CD4-positive, alpha-beta T cell treated with Interleukin-15 for 4 hours (primary cell): ENCODE measurements around the gene GANAB.
"Not testable (repeated sequence)": the region's sequence is repeated elsewhere in the genome, so short reads cannot be mapped to it uniquely, and the experiment has no call there.

Experiments
- DNase-seq: peaks from one replicate; pipeline ENCODE4 v3.0.0-alpha.2; 2020; ENCODE audit warnings: low spot score

The GANAB gene

DNA sequence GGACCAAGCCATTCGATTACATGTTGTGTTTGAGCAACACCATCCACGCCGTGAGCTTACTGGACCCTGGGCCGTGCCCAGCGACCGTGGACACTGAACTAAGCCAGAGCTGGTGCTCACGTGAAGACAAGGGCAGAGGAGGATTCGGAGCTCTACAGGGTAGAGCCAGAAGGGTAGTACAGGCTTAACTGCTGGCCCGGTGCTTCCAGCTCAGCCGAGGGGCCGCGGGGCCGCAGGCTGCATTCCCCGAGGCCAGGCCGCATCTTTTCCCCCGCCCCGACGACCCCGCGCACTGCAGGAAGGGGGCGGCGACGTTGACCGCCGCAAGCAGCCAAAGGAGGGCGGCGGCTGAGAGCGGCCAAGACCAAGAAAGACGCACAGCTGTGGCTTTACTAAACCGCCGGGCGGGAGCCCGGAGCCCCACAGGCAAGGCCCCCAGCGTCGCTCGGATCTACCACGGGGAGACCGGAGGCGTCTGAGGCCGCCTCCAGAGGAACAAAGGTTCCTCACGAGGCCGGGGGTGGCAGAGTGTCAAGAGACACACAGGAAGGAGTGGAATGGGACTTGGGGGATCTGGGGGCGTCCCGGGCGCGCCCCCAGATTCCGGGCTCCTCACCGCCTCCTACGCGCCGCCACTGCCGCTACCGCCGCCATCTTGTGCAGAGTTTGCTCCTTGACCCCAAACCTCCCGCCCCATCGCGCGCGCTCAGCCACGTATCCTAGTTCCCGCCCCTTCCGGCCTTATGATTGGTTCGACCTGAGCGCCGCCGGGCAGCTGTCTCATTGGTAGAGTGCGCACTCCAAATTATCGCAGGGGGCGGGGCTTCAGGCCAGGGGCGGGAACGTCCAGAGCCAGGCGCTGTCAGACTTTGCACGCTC, at the start of gene GANAB:
Gene GANAB, minus strand, starts transcription at position 668 of the 879 bp plus-strand sequence. Its CDS starts 14 bp downstream, at position 654.
- peak; percentile 99 for DNase-seq

DNA sequence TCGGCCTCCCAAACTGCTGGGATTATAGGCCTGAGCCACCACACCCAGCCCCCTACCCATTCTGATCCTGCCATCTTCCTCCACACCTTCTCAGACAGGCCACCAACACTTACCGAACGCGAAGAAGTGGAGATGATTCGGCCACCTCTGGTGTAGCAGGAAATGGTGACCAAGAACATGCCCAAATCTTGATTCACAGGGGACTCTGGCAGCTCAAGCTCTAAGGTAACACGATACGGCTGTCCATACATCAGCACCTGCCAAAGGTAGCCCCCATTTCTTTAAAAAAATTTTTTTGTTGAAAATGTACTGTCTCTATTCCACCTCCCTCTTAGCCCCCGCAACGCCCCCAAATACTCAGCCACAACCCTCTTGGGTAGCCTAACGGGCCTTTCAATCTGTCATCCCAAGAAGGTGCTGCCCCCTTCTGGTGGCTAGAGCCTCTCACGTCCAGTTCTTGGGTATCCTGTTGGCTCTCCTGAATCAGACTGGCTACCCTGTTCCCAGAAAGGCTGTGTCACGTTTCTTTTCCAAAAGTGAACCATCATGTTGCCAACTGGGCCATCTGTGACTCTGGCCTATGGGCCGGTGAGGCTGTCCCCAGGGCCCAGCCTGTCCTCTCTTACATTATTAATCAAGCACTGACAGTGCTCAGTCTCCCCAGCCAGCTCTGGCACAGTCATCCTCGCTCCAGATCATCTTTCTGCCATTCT, 48.2 kb upstream of the GANAB start:
- peak; percentile 81 for DNase-seq

DNA sequence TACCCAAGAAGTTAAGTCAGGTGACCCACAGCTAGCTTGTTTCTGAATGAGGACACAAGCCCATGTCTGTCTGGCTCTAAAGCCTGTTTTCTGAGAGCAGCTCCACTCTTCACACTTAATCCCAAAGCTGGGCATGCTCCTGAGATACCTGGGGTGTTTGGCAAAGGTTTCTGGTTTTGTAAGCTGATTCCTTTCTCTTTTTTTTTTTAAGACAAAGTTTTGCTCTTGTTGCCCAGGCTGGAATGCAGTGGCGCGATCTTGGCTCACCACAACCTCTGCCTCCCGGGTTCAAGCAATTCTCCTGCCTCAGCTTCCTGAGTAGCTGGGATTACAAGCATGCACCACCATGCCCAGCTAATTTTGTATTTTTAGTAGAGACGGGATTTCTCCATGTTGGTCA, 47.2 kb upstream of the GANAB start:
- not testable (repeated sequence) for DNase-seq

DNA sequence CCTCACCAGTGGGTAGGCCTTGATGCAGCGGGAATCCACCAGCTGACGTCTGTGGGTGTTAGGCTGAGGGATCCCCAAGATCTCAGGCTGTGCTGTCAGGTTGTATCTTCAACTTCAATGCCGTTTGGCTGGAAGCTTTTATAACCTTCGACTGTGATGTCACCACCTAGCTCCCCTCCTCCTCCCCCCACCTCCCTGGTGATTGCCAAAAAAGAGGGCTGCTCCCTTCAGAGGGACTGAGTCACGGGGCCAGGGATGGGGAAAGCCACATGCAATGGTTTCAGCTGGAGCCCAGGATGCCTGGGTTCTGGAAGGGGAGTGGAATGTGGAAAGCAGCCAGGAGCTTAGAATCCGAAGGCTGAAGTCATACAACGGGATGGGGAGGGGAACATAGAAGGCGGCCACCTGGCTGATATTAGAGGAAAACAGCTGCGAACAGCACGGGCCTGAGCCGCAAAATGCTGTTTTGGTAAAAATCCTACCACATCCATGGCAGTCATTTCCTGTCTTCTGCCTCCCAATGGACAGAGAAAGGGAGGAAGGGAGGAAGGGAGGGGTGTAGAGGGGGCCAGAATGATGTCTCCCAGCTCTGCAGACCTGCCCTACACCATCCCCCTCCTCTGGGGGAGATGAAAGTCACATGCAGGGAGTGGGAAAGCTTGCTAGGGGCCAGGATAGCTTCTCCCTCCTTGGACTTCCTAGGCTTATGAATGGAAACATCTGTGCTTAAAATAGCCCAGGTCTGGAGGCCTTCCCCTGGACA, 43.2 kb upstream of the GANAB start, which contains the start of gene LRRN4CL:
Gene LRRN4CL, minus strand, starts transcription at position 110 of the 763 bp plus-strand sequence. CDS start 1,022 bp downstream, outside the sequence.
- no peak for DNase-seq

DNA sequence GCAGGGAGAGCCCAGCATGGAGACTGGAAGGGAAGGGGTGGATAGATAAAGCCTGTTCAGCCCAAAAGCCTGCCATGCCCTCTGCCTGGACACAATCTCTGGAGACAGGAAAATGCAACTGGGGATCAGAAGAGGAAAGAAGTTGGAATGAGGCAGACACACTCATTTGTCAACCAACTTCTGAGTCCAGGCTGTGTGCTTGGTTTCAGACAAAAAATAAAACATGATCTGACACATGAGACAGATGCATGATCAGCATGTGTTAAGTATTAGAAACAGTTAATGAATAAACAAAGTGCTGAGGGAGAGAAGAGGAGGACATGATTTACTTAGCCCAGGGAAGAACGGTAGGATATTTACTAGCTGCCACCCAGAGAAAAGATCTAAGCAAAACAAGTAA, 42.1 kb upstream of the GANAB start:
- DNase-seq, result no peak

DNA sequence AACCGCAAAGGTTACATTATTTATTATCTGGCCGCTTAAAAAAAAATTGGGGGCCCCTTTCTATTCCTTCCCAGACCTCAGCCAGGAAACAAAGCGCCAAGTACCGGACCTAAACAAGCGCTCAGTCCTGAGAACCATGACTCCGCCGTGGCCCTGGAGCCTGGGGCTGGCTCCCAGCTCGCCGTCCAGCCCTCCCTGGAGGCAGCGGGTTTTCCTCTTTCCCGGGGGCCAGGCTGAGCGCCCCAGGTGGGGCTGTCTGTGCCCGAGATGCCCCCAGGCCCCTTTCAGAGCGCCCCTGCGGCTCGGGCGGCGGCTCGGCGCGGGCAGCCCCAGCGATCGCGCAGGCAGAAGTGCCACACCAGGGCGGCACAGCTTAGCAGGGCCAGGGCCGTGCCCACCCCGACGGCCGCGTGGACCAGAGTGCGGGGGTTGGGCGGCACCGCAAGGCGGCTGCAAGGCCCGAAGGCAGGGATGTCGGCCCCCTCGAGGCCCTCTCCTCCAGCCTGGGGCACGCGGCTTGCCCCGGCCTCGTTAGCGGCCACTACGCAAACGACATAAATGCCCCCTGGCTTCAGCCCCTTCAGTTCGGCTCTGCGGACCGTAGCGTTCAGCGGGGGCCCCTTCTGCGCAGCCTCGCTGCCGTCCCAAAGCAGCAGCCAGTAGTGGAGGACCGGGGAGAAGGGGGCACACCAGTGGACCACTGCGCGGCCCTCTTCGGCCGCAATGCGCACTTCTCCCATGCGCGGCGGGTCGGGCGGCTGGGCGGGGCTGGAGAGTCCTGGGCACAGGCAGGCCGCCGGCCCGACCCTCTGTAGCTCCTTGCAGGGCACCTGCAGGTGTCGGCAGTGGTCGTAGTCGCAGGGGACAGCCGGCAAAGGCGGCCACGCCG, 41.3 kb upstream of the GANAB start:
- no peak for DNase-seq

DNA sequence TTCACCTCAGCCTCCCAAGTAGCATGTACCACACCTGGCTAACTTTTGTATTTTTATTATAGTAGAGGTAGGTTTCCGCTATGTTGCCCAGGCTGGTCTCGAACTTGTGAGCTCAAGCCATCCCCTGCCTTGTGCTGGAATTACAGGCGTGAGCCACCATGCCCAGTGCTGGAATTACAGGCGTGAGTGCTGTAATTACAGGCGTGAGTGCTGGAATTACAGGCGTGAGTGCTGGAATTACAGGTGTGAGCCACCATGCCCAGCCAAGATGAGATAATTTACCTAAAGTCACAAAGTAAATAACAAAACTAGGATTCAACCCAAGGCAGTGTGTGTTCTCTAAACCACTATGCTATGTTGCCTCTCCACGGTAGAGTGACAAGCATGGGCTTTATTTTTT, 36.1 kb upstream of the GANAB start:
- no peak for DNase-seq

DNA sequence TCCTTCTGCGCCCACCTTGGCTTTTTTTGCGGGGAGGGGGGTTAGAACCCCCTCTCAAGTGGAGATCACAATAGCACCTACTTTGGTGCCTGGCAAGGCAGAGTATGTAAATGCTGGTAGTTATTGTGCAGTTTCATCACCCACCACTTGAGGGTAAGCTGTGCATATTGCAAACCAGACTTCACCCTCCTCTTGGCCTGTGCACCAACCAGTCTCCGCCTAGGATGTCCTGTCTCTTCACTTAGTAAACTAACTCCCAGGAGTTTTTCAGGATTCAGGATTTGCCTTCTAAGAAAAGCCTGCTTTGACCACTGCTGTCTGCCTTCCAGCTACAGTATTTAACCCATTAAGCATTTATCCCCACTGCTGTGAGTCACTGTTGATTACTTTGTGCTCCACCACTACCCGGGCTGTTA, 34.4 kb upstream of the GANAB start:
- DNase-seq, result peak; percentile 51

DNA sequence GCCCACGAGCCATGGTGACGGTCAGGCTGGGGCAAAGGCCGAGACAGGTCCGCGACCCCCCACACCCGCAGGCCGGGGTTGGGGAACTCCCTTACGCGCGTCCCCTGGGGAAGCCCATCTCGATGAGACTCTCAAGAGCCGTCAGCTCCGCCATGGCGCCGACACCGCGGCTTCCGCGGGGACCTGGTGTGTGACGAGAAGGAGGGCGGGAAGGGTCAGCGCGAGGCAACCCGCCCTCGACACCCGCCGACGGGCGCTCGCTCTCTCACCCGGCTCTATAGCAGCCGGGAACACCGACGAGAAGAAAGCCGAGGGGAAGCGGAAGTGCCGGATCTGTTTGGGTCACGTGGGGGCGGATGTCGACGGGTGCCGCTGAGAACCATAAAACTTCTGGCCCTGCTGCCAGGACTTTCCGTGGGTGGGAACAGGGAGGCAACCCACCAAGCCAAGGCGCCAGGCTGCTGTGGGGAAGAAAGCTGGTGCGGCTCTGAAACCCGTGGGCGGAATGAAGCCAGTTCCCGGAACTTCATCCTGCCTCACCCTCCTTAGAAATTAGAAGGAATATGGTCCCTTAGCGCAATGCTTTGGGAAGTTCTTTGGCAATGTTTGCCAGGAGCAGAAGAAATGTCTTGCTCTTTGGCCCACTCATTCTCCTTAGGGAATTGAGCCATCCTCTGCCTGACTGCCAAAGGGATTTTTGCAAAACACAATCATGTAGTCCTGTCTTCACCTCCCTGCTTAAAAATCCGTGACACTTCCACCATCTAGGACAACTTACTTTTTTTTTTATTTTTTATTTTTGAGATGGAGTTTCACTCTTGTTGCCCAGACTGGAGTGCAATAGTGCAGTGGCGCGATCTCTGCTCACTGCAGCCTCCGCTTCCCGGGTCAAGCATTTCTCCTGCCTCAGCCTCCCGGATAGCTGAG, 32.6 kb upstream of the GANAB start, which contains the start of gene UBXN1:
Gene UBXN1, minus strand, starts transcription at position 304 of the 927 bp plus-strand sequence. Its CDS starts 150 bp downstream, at position 154.
- DNase-seq, result peak; percentile 85

DNA sequence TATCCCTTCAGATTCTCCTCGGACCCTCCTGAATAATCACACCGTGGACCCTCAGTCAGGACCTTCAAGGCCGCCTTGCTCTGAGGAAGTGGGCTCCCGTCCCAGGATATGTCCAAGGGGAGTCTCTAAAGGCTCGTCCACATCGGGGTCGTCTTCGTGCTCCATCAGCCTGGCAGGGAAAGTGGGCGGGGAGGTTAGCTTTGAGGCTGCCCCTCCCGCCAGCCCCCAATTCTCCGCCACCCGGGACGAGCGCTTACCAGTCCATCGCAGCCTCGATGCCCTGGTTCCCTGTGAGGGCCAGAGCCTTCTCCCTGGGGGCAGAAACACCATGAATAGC, 32.0 kb upstream of the GANAB start:
- no peak for DNase-seq

DNA sequence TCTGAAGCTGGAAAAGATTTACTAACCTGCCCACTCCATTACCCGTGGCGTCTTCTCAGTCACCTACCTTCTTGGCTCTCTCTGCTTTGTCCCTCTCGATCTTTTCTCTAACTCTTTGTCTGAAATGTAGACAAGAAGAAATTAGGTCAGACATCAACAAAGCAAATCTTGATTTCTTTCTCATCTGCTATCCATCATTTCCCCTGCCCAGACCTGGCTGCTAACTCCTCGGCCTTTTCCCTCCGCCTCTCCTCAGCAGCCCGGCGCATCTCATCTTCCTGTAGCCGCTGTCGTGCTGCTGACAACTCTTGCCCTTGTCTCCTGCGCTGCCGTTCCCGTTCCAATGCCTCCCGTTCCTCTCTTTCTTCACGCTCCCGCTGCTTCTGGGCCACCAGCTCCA, 31.3 kb upstream of the GANAB start:
- no peak for DNase-seq

DNA sequence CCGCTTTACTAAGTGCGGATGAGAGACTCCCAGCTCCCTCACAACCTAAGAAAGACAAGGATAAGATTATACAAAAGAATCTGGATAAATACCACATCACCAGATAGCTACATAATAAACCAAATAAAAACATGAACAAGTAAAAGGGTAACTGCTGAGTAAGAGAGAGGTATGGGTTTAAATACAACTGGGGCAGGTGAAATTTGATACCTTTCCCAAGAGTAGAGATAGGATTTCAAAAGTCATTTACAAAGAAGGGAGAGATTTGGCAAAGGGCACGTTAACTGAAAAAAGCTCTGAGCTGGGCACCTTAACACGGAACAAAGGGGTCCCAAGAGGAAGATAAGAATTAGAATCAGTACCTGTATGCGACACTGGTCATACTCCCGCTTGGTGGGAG, 30.7 kb upstream of the GANAB start:
- DNase-seq, result no peak

DNA sequence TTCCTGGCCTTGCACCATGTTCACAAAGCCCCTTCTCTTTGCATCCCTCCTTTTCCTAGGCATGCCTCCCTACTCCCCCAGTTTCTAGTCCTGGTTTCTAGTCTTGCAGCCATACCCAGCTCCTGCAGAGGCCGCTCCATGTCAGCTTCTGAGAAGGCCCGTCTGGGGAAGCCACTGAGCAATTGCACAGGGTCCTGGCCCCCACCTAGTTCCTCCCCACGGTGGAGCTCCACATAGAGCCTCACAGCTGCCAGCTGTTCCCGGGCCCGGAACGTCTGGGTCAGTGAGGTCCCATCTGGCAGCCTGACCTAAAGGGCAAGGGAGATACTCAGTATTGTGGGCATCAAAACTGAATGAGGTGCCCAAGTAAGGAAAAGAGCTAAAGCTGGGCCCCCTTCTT, 30.3 kb upstream of the GANAB start:
- DNase-seq, result no peak

DNA sequence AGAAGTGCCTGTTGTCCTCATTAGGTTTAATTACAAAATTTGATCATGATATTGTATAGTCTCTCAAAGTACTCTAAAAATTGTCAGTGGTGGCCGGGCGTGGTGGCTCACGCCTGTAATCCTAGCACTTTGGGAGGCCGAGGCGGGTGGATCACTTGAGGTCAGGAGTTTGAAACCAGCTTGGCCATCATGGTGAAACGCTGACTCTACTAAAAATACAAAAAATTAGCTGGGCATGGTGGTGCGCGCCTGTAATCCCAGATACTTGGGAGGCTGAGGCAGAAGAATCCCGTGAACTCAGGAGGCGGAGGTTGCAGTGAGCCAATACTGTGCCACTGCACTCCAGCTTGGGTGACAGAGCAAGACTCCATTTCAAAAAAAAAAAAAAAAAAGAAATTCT, 29.0 kb upstream of the GANAB start:
- DNase-seq, result not testable (repeated sequence)

DNA sequence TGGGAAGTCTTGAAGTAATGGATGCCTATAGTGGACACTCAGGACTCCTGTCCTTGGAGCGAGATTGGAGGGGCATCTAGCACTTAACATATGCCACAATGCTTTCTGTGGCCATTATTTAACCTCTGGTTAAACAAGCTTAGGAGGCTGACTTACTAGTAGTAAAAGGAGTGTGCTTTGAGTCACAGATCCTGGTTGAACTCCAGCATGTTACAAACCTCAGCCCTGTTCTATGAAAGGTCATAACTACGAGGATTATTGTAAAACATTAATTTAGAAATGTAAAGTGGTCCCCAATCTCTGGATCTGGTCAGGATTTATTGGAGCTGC, 26.7 kb upstream of the GANAB start:
- DNase-seq, result no peak

DNA sequence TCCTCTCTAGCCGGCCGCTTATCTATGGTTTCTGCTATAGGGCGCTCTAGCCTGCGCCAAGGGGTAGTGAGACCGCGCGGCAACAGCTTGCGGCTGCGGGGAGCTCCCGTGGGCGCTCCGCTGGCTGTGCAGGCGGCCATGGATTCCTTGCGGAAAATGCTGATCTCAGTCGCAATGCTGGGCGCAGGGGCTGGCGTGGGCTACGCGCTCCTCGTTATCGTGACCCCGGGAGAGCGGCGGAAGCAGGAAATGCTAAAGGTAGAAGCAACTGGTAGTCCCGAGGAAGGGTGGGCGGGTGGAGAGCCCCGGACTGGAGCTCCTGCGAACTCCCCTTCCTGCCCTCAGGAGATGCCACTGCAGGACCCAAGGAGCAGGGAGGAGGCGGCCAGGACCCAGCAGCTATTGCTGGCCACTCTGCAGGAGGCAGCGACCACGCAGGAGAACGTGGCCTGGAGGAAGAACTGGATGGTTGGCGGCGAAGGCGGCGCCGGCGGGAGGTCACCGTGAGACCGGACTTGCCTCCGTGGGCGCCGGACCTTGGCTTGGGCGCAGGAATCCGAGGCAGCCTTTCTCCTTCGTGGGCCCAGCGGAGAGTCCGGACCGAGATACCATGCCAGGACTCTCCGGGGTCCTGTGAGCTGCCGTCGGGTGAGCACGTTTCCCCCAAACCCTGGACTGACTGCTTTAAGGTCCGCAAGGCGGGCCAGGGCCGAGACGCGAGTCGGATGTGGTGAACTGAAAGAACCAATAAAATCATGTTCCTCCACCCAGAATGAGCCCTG, 25.4 kb upstream of the GANAB start, which contains the start of the genes LBHD1 and UQCC3:
Gene LBHD1, minus strand, starts transcription at position 660 of the 782 bp plus-strand sequence. CDS start 2,236 bp downstream, outside the sequence.
Gene UQCC3, plus strand, starts transcription at position 66 of the 782 bp plus-strand sequence. Its CDS starts 73 bp downstream, at position 139.
- peak; percentile 81 for DNase-seq

DNA sequence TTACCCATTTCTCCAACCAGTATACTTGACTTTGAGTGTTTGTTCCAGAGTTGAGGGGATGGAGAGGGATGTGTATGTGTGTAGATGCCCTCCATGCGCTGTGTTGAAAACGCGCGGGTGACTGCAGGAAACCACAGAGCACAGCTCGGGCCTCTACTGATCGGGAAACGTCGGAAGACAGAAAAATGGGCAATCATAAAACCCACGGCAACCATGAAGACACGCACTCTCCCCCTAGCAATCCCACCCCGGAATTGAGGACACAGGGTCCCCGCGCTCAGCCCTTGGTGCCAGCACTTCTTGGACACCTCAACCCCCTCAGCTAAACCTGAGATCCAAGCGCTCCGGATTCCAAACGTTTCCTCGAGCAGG, 24.8 kb upstream of the GANAB start:
- DNase-seq, result no peak

DNA sequence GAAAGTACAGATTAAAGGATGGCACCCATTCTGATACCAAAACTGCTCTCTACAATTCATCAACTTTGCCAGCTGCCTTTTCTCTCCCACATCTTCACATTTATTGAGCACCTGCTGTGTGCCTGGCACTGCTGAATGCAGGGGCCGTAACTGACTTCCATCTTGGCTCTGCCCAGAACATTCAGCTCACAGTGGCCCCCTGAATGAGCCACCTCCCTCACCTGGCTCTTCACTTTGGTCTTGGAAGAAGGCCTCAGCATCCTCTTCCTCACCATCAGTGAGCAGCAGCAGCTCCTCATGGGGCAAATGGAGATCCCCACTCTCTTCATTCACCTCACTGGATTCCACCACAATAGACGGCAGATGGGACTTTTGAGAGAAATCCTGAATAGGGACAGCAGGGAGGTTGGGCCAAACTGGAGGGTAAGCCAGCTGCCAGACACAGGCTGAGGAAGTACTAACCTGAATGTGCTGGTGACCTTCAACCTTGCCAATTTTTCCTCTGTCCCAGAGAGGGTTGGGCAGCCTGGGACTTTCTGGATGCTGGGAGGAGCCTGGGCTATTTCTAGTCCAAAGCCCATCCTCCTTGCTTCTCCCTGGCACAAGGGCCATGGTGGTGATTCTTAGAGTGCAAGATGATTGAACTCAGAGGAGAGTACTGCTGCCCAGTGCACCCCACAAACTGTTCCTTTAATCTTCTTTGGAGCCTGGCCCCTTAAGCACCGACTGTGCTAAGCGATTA, 23.2 kb upstream of the GANAB start:
- no peak for DNase-seq

DNA sequence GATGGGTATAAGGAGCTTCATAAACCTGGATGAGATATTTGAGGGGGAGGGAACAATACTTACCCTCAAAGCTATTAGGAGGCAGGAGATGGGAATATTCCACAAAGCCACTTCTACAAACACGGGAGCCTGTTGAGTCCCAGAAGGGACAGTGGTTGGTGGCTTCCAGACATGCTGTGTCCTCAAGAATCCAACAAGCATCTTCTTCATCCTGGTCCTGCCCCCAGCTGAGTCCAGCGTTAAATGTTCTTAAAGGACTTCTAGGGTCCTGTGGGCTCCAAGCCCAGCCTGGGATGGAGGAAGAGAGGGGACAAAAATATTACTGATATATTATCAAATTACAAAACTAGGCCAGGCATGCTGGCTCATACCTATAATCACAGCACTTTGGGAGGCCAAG, 21.0 kb upstream of the GANAB start:
- no peak for DNase-seq
